HEK293 (cell line): Measurements from ENCODE around the gene SPOCK1.

Experiments used
- GLI2 ChIP-seq: fragments of 450-650 bp; formaldehyde crosslinking; IDR thresholded peaks from 2 replicates; pipeline ENCODE4; 2017; ENCODE audit warnings: missing biosample characterization, missing genetic modification characterization, low read depth, borderline replicate concordance
- TCF7L2 ChIP-seq: IDR thresholded peaks from 2 replicates; pipeline ENCODE4 v1.6.1; 2011; ENCODE audit warnings: low read depth, mild to moderate bottlenecking, inconsistent platforms, low read length, moderate library complexity, borderline replicate concordance
- YY1 ChIP-seq: fragments of 450-650 bp; formaldehyde crosslinking; IDR thresholded peaks from 2 replicates; pipeline ENCODE4 v1.5.1; 2018; ENCODE audit warnings: missing biosample characterization, missing genetic modification characterization
- ZFP37 ChIP-seq: fragments of 450-650 bp; formaldehyde crosslinking; IDR thresholded peaks from 2 replicates; pipeline ENCODE4 v1.5.1; 2016; ENCODE audit warnings: missing biosample characterization, missing genetic modification characterization
- ZNF18 ChIP-seq: fragments of 450-650 bp; formaldehyde crosslinking; IDR thresholded peaks from 2 replicates; pipeline ENCODE4 v1.5.1; 2016; ENCODE audit warnings: missing biosample characterization, missing genetic modification characterization
- ZNF398 ChIP-seq: fragments of 450-650 bp; formaldehyde crosslinking; IDR thresholded peaks from 2 replicates; pipeline ENCODE4 v1.5.1; 2017; ENCODE audit warnings: missing biosample characterization, missing genetic modification characterization
- TF ChIP-seq, protein P1 (sequence below): fragments of 450-650 bp; formaldehyde crosslinking; IDR thresholded peaks from 2 replicates; pipeline ENCODE4 v1.5.1; 2016; ENCODE audit warnings: missing biosample characterization, missing genetic modification characterization

GRCh38 chr5:137309290-137309689 lies 189.8 kb downstream of the SPOCK1 start:
- TF ChIP-seq ZNF398 (tag by site-specific recombination) (no peak), ZNF18 (tag by site-specific recombination) (no peak), YY1 (no peak), TCF7L2 (no peak), ZFP37 (tag by site-specific recombination) (no peak), GLI2 (tag by site-specific recombination) (no peak)
- TF ChIP-seq, protein P1, sequence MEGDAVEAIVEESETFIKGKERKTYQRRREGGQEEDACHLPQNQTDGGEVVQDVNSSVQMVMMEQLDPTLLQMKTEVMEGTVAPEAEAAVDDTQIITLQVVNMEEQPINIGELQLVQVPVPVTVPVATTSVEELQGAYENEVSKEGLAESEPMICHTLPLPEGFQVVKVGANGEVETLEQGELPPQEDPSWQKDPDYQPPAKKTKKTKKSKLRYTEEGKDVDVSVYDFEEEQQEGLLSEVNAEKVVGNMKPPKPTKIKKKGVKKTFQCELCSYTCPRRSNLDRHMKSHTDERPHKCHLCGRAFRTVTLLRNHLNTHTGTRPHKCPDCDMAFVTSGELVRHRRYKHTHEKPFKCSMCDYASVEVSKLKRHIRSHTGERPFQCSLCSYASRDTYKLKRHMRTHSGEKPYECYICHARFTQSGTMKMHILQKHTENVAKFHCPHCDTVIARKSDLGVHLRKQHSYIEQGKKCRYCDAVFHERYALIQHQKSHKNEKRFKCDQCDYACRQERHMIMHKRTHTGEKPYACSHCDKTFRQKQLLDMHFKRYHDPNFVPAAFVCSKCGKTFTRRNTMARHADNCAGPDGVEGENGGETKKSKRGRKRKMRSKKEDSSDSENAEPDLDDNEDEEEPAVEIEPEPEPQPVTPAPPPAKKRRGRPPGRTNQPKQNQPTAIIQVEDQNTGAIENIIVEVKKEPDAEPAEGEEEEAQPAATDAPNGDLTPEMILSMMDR (tag by site-specific recombination), result no peak
